HG02840 (cell line): Measurements from ENCODE around the gene NEU1.

ENCODE experiments used
- ATAC-seq: cut with Tn5 transposase; IDR thresholded peaks from one replicate; pipeline ENCODE4 v1.9.1; 2021; ENCODE audit warnings: mild to moderate bottlenecking, moderate library complexity, moderate number of reproducible peaks; ENCODE audit not compliant: unreplicated experiment, low FRiP score

NEU1 gene

DNA sequence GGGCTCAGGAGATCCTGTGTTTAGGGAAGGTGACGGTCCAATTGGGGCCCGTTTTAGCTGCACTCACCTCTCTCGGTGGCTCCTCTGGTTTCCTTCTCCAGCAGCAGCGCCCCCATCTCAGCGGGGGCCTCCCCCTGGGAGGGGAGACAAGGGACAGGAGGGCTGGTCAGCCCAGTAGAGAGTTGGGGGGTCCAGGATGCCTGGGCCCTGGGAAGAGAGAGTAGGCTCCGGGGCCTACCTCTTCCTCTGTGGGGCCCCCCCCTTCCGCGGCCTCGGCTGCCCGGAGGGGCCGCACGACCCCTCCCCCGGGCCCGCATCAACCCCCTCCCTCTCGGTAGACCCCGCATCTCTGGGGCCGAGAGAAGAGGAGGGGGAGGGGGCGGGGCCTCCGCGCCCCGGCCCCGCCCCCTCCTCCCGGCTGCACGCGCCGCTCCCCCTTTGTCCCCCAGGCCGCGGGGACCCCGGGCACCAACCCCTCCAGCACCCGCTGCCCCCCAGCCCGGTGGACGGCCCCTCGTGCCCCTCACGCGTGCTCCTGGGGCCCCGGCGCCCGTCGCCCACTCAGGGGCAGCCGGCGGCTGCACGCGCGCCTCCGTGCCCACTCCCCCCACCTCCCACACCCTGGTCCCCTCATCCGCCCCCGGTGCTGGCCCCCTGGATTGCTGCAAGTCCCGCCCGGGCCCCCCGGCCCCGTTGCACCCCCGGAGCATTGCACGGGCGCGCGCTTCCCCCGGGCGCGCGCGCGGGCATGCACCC, 34.4 kb upstream of the NEU1 start:
- ATAC-seq: no peak

DNA sequence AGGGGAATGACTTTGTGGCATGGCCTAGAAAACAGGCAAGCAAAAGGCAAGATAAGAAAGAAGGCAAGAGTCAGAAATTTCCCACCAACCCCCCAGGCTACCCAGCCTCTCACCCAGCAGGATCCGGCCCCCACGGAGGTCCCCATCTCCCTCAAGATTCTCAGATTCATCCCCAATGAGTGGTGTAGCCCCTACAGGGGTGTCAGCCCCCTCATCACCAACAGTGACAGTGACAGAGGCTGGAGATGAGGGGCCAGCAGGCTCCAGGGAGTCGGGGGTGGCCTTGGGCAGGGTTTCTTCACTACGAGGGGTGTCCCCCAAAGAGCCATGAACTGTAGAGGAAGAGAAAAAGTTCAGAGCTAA, 33.9 kb upstream of the NEU1 start:
- ATAC-seq: no peak

DNA sequence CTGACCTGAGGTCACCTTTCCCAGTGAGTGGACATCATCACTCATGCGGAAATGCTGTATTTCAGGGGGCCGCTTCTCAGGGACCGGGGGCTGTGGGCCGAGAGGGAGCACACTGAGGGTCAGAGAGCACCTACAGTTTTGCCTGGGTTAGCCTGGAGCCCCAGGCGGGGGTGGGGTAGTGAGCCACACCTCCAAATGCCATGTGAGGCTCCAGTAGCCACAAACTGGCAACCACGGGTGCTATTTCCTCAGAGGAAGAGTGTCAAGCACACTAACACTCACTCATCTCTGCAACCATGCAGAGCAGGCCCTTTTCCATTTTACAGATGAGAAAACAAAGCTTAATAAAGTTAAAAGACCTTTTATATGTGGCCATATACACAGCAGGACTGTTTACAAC, 30.2 kb upstream of the NEU1 start:
- no peak for ATAC-seq

DNA sequence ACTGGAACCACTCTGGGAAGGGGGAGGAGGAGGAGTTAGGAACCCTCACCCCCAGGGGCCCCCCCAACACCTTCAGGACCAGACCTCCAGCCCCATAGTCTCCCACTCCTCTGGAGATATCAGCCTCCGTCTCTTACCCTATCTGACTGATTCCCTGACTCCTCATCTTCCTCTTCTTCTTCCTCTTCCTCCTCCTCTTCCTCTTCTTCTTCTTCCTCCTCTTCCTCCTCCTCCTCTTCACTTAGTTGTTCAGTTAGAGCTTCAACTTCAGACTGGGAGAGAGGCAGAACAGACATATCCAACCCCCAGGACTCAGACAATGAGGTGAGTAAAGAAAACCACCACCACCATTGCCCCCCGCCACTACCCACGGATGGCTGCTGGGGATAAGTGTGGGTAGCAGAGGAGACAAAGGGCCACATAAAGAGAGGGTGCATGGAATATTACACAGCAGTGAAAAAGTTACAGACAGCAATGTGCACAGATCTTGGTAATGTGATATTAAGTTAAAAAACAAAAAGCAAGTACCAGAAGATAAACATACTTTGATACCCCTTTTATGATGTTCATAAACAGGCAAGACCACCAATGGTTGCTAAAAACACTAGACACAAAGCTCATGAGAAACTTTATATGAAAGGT, 26.8 kb upstream of the NEU1 start:
- ATAC-seq: no peak

DNA sequence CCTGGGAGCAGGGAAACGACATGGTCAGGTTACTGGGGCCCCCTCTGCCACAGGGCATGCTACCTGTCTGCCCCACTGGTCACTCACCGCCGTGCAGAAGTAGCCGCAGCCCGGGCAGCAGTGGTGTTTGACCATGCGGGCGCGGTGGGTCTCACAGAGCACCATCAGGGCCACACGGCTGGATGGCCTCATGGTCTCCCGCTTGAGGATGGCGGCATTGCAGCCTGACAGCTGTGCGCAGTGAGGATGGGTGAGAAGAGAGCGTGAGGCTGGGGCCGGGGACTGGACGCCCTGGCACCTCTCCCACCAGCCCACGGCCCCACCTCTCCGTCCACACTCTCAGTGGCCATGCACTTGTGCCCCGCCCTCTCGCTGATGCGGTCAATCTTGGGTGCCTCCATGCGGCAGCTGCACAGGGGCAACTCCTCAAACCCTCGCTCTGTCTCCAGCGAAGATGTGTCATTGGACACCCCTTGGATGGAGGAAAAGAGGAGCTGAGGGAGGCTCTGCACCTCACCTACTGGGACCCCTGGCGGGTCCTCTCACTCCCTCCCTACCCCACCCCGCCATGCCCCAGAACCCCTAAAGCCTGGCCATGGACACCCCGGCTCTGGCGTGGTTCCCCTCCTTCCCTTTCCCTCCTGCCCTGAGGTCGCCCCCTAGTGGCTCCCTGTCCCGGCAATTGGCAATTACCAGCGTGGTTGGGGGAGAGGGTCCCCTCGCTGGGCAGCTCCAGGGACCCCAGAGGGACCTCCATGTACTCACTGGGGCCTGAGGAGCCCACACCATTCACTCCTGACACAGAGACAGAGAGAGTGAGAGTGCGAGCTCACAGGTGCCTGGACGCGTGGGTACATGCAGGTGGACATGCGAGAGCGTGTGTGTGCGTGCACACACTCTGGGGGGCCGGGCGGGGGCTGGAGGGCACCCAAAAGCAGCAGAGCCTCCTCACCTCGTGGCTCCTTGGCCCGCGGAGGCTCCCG, 25.9 kb upstream of the NEU1 start:
- ATAC-seq: no peak

DNA sequence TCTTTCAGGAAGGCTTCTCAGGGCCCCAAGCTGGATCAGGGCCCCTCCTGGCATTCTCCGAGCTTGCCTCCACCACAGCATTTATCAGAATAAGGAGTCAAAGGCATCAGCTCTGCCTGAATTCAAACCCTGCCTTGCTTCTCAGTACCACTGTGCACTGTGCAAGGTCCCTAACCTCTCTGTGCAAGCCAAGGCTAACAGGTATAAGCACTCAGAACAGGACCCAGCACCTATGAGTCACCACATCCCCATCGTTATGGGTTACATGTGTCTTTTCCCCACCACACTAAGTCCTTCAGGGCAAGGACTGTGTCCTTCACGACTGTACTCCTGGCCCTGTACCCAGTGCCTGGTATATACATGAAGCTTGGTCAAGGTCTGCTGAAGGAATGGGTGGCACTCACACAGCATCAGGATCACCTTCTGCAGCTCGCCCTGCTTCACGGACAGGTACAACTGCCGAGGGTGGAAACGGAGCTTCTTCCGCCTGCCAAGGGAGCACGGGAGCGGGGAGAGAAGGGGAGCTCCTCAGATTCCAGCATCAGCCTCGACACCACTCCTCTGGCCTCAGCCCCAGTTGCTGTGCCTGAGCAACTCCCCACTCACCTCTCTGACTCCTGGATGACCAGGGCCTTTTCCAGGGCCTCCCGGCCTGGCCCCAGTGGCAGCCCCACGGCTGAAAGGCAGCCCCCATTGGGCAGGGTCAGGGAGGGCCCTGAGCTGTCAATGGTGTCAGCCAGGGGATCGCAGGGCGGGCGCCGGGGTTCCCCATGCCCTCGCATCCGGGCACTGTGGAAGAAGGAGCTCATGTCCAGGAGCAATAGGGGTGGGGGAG, 24.8 kb upstream of the NEU1 start:
- no peak for ATAC-seq

DNA sequence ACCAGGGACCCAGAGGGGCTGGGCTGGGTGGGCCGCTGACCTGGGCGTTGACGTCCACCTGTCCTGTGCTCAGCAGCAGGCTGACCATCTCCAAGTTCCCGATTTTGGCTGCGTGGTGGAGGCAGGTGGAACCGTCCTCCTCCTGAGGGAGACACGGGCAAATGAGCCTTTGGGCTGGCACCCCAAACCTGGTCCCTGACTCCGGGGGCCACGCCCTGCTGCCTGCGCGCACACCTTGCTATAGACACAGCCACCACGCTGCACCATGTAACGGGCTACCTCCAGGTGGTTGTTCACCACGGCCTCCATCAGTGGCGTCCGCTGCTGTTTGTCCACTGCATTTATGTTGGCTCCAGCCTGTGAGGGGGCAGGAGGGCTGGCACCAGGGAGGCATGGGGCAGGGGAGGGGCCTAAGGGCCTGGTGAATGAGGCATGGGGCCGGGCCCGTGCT, 23.9 kb upstream of the NEU1 start:
- no peak for ATAC-seq

DNA sequence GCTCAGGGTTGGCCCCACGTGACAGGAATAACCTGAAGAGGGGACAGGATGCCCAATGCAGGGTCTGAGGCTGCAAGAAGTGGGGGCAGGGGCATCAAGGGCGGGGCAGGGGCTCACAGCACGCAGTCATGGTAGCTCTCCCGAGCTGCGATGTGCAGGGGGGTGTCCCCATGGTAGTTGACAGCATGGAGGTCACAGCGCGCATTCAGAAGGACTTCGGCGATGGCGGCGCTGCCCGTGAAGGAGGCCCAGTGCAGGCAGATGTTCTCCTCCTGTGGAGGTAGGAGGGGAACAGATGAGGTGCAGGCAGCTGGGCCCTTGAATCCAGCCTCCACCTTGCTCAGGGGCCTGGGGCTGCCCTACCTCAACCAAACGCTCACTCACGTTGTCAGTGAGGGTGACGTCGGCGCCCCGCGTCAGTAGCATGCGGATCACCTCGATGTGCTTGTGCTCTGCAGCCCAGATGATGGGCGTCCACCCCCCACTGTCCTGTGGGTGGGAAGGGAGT, 22.0 kb upstream of the NEU1 start:
- ATAC-seq: no peak

DNA sequence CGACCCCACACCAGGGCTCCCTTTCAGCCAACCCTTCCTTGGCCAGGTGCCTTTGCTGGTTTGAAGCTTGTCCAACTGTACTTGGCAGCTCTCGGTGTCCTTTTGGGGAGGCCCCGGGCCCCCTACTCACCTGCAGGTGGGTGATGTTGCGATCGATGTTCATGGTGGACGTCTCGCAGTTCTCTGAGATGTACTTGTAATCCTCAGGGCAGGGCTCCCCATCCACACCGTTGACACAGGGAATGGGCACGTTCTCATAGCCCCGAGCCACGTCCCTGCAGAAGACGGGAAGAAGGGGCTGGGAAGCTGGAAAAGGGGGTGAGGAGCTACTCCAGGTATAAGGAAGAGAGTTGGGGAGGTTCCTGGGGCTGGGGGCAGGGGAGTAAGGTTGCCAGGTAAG, 21.1 kb upstream of the NEU1 start:
- ATAC-seq: no peak

DNA sequence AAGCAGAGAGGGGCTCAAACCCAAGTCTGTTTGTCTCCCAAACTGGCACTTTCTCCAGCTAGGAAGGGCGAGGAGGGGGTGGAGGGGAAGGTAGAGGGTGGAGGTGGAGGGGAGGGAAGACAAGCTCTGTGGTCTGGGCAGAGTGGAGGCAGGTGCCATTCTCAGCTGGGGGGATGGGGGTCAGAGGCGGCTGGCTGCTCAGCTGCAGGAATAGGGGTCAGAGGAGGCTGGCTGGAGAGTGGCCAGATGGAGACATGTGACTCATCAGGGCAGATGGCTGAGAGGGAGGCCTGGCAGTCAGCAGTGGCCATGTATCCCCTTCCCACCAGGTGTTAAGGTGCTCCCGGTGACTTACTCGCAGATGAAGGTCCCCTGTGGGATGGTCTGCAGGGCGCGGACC, 19.7 kb upstream of the NEU1 start:
- ATAC-seq: no peak

DNA sequence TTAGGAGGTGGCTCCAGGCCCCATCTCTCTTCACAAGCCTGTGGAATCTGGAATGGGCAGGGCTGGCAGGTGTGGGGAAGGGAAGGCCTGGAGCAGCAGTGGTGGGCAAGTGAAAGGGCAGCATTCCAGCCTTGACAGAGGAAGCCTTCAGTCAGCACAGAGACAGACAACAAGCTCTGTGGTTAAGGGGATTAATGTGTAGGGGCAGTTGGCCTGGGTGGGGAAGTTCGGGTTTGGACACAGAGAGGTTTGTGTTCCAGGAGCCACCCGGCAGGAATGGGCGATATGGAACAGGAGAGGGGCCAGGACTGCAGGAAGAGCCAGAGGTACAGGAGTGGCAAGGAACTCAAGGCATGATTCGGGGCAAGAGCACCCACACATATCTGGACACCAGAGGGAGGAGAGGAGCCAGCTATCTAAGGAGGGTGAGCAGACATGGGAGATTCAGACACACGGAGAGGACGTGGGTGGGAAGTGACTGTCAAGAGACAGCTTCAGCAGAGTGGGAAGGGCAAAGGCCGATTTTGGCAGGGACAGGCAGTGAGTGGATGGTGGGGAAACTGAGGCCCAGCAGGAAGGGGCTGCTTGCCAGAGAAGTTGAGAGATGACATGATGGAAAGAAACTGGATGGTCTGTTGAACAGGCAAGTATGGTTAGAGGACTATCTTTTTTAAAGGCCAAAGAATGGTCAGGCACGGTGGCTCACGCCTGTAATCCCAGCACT, 18.7 kb upstream of the NEU1 start:
- no peak for ATAC-seq

DNA sequence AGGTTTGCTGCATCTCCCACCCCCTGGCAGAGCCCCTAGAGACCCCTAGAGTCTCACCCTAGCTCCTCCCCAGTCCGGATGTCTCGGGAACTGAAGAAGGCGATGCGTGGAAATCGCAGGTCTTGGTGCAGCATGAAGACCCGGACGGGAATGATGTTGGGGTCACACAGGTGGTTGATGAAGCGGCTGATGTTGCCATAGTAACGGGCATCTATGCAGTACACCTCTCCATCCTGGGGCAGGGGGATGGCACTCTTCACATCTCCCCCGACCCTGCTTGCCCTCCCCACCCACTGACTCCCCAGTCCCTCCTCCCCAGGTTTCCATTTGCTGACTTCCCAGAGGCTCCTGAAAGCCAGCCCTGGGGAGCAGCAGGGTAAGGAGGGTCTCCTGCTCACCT, 18.0 kb upstream of the NEU1 start:
- ATAC-seq: no peak

DNA sequence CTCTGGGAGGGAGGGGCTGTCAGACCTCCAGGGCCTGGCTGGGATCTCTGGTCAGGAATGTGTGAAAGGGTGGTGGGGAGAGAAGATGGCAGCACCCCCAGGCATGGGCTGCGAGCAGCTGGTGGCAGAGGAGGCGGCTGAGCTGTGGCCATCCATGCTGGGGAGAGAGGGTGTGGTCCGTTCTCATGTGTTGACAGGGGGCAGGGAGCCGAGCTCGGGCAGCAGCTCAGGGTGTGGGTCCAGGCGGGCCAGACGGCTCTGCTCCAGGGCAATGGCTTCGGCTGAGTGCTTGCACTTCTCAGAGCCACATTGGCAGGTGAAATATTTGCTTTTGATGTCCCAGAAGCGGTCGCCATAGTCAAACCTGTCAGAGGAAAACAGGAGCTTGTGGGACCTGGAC, 17.3 kb upstream of the NEU1 start:
- no peak for ATAC-seq

DNA sequence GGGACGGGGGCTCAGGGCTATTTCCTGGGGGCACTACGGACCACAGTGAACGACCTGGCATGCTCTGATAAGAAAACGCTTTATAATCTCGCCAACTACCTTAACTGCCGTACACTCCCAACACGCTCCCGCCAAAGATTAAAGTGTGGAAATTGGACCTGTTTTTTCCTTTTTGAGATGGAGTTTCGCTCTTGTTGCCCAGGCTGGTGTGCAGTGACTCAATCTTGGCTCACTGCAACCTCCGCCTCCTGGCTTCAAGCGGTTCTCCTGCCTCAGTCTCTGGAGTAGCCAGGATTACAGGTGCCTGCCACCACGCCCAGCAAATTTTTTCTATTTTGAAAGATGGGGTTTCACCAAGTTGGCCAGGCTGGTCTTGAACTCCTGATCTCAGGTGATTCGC, 16.5 kb upstream of the NEU1 start:
- no peak for ATAC-seq

DNA sequence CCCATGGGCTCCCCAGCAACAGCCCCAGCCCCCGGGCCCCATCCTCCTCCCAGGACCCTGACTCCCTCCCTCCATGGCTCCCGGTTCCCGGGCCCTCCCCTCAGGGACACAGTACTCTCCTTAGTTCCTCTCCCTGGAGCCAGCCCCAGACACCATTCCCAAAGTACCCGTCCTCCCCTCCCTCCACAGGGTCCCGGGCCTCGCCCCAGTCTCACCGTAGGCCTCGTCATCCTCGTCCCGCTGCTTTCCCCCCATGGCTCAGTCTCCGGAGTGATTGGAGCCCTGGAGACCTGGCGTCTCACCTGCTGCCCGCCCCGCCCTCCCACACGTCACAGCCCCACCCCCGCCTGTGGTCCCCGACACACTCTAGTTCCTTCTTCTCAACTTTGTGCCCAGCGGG, 16.1 kb upstream of the NEU1 start, which contains the start of gene SLC44A4:
TSS of gene SLC44A4 (minus strand) at position 272 of the 400 bp plus-strand sequence. CDS start at position 255, 17 bp downstream.
- no peak for ATAC-seq

DNA sequence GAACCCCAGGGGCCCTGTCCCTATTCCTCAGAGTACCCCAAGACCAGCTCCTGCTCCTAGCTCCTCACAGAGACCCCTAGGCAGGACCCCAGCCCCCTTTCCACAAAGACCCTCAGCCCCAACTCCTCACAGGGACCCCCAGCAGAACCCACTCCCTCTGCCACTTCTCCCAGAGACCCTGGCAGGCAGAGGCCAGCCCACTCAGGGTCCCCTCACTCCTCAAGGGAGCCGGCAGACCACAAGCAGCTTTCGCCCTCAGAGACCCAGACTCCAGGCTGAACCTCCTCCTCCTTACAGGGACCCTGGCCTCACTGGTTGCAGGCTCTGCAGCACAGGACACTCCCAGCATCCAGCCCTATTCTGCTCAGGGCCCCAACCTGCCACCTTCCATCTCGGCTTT, 15.6 kb upstream of the NEU1 start:
- ATAC-seq: no peak

DNA sequence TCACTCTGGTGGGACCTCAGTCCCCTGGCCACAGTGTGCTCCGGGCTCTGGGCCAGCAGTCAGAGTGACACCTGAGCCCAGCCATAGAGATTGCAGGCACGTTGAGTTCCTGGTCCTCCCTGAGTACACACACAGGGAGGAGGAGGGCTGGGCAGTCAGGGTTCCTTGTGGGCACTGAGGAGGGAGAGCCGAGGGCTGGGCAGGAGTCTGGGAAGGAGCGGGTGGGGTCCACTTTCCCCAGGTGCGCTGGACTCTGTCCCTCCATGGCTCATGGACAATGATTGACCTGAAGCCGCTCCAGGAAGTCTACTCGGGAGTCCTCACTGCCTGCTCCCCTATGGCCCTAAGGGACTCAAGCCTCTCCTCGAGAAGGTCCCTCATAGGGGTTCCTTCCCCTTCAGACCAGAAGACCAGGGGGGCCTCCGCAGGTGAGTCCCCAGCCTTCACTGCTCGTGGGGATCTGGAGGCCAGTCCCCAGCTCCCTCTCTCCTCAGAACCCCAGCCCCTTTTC, 15.1 kb upstream of the NEU1 start:
- ATAC-seq: no peak

DNA sequence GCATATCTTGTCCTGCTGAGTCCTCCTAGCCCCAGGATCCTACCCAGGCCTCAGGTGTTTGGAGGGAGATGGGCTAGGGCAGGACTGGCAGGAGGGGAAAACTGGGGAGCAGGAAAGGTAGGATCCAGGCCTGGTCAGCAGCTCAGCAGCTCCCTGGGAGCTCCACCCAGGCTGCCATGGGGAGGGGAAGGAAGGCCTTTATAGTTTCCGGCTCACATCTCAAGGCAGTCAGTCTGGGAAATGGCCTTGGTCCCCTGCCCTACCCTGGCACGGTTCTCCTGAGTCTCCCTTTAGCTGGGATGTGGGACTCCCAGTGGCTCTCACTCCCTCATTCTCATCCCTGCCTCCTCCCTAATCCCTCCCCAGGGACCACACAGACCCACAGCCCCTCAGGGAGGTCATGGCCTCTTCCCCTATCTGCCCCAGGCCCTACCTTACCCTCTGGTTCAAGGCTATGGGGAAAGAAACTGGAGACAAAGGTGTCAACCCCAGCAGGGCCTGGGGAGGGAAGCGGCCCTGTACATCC, 14.6 kb upstream of the NEU1 start:
- no peak for ATAC-seq

DNA sequence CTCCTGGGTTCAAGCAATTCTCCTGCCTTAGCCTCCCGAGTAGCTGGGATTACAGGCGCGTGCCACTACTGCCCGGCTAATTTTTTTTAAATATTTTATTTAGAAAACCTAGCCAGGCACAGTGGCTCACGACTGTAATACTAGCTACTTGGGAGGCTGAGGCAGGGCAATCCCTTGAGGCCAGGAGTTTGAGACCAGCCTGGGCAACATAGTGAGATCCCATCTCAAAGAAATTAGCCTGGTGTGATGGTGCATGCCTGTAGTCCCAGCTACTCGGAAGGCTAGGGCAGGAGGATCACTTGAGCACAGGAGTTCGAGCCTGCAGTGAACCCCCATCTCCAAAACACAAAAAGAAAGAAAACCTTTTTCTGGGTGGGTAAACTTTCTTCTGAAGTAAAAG, 13.7 kb upstream of the NEU1 start:
- no peak for ATAC-seq
